22Rv1 (cell line): ENCODE data around the gene CEP152.

Experiments used
- ZFX ChIP-seq: fragments of 450-650 bp; IDR thresholded peaks from 2 replicates; pipeline ENCODE4 v1.6.1; 2017; ENCODE audit warnings: antibody characterized with exemption, borderline replicate concordance
- TF ChIP-seq, protein P1 (sequence below): fragments of 450-650 bp; IDR thresholded peaks from 2 replicates; pipeline ENCODE4 v1.5.1; 2017; ENCODE audit warnings: mild to moderate bottlenecking

DNA sequence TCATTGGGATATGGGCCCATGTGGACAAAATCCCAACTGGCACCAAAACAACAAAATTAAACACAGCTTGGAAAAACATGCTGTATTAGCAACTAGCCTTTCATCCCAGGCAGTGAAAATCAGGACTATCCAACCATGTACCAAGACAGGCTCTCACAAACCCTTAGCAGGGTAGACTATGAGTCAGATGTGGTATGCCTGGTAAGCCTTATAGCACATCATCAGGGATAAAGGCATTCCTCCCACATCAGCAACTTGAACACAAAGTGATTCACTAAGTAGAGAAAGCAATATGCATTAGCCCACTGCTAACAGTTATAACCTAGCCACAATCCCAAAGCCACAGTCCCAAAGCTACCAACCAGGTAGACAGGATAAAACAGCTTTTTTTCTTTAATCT is 8.0 kb downstream of the CEP152 start:
- TF ChIP-seq, protein P1, sequence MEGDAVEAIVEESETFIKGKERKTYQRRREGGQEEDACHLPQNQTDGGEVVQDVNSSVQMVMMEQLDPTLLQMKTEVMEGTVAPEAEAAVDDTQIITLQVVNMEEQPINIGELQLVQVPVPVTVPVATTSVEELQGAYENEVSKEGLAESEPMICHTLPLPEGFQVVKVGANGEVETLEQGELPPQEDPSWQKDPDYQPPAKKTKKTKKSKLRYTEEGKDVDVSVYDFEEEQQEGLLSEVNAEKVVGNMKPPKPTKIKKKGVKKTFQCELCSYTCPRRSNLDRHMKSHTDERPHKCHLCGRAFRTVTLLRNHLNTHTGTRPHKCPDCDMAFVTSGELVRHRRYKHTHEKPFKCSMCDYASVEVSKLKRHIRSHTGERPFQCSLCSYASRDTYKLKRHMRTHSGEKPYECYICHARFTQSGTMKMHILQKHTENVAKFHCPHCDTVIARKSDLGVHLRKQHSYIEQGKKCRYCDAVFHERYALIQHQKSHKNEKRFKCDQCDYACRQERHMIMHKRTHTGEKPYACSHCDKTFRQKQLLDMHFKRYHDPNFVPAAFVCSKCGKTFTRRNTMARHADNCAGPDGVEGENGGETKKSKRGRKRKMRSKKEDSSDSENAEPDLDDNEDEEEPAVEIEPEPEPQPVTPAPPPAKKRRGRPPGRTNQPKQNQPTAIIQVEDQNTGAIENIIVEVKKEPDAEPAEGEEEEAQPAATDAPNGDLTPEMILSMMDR = no peak
- no peak for TF ChIP-seq ZFX
